Measurements from ENCODE around the gene PRR15L. TPM values are rescaled to one million over a fixed set of nuclear protein-coding genes. Genes with fewer than 3 reads are reported as not detected.

PRR15L gene
- total and polyA plus RNA-seq, 2 experiments from 2014 or later = not detected

GRCh38 chr17:47982091-47982617 is 24.5 kb upstream of the PRR15L start:
- no peak overlapping the region for H3K9ac ChIP-seq
- H3K4me1 ChIP-seq (ENCODE audit: insufficient read depth) = 0 out of 2 replicates have a peak, but pooled peaks cover under 1% of the 10 kb centered on the region
- no peak overlapping the region for H3K27ac ChIP-seq
- no peaks in the 10 kb centered on the region for H3K27me3 ChIP-seq (replicated peaks; ENCODE audit: insufficient read depth)
- in situ Hi-C loops (cut with MboI) = no loop called here
- H3K9me3 ChIP-seq (ENCODE audit: low read depth) = no peaks in the 10 kb centered on the region
- no peaks in the 10 kb centered on the region for H3K9me2 ChIP-seq (ENCODE audit: insufficient read depth)
- H3K36me3 ChIP-seq (ENCODE audit: low read depth) = peaks cover 13% of the 10 kb centered on the region; the same call in 1 of the 2 replicates
- no peak overlapping the region for H3K4me3 ChIP-seq
- H3F3A ChIP-seq (ENCODE audit: insufficient read depth) = 0 out of 2 replicates have a peak, but pooled peaks cover 3% of the 10 kb centered on the region
- no peak overlapping the region for H2AFZ ChIP-seq
- no peak overlapping the region for H3K4me2 ChIP-seq (ENCODE audit: unreplicated experiment)
- DNase-seq = no peak
- H3K79me2 ChIP-seq (ENCODE audit: insufficient read depth) = no peaks in the 10 kb centered on the region
- 73 to 76% methylated on average over 14 of the region's 14 CpGs for WGBS, 2 experiments (ENCODE audit: low coverage in 1 of 2, low lambda C conversion rate in 2 of 2, missing lambda C conversion rate in 2 of 2)
- no peaks in the 10 kb centered on the region for H4K20me1 ChIP-seq (ENCODE audit: insufficient read depth)
- TF ChIP-seq EZH2phosphoT487 (IDR thresholded peaks at IDR 0.05; ENCODE audit: insufficient read depth, low read depth) (no peak), EZH2 (IDR thresholded peaks at IDR 0.05; ENCODE audit: insufficient read depth, poor library complexity, severe bottlenecking) (no peak)

- H3K36me3 ChIP-seq (ENCODE audit: low read depth) = peaks cover 13% of the 10 kb centered on the region; the same call in 1 of the 2 replicates
- no peaks in the 10 kb centered on the region for H3K9me3 ChIP-seq (ENCODE audit: low read depth)
- H3K27ac ChIP-seq = no peak overlapping the region
- H3K4me1 ChIP-seq (ENCODE audit: insufficient read depth) = no peaks in the 10 kb centered on the region
- DNase-seq = no peak
- 97 to 100% methylated on average over 9 of the region's 9 CpGs for WGBS, 2 experiments (ENCODE audit: low coverage in 1 of 2, low lambda C conversion rate in 2 of 2, missing lambda C conversion rate in 2 of 2)
- H3K79me2 ChIP-seq (ENCODE audit: insufficient read depth) = no peaks in the 10 kb centered on the region
- no peak overlapping the region for H2AFZ ChIP-seq
- H3K4me2 ChIP-seq (ENCODE audit: unreplicated experiment) = no peak overlapping the region
- H3K4me3 ChIP-seq = no peak overlapping the region
- no peak overlapping the region for H3K9ac ChIP-seq
- no peaks in the 10 kb centered on the region for H3K9me2 ChIP-seq (ENCODE audit: insufficient read depth)
- H4K20me1 ChIP-seq (ENCODE audit: insufficient read depth) = no peaks in the 10 kb centered on the region
- H3F3A ChIP-seq (ENCODE audit: insufficient read depth) = 0 out of 2 replicates have a peak, but pooled peaks cover 3% of the 10 kb centered on the region
- in situ Hi-C loops (cut with MboI) = no loop called here
- TF ChIP-seq EZH2 (IDR thresholded peaks at IDR 0.05; ENCODE audit: insufficient read depth, poor library complexity, severe bottlenecking) (no peak), EZH2phosphoT487 (IDR thresholded peaks at IDR 0.05; ENCODE audit: insufficient read depth, low read depth) (no peak)
- H3K27me3 ChIP-seq (replicated peaks; ENCODE audit: insufficient read depth) = no peaks in the 10 kb centered on the region
Observed at GRCh38 chr17:47981462-47981861, 23.8 kb upstream of the PRR15L start.

- 0 out of 2 replicates have a peak, but pooled peaks cover 3% of the 10 kb centered on the region for H3F3A ChIP-seq (ENCODE audit: insufficient read depth)
- in situ Hi-C loops (cut with MboI) = no loop called here
- no peak for DNase-seq
- no peaks in the 10 kb centered on the region for H3K9me2 ChIP-seq (ENCODE audit: insufficient read depth)
- H3K4me3 ChIP-seq = no peak overlapping the region
- no peaks in the 10 kb centered on the region for H4K20me1 ChIP-seq (ENCODE audit: insufficient read depth)
- TF ChIP-seq EZH2phosphoT487 (IDR thresholded peaks at IDR 0.05; ENCODE audit: insufficient read depth, low read depth) = no peak
- no peak for TF ChIP-seq EZH2 (IDR thresholded peaks at IDR 0.05; ENCODE audit: insufficient read depth, poor library complexity, severe bottlenecking)
- no peaks in the 10 kb centered on the region for H3K79me2 ChIP-seq (ENCODE audit: insufficient read depth)
- no peak overlapping the region for H3K9ac ChIP-seq
- no peaks in the 10 kb centered on the region for H3K27me3 ChIP-seq (replicated peaks; ENCODE audit: insufficient read depth)
- no peaks in the 10 kb centered on the region for H3K9me3 ChIP-seq (ENCODE audit: low read depth)
- H3K4me1 ChIP-seq (ENCODE audit: insufficient read depth) = no peaks in the 10 kb centered on the region
- H3K36me3 ChIP-seq (ENCODE audit: low read depth) = peaks cover 13% of the 10 kb centered on the region; the same call in 1 of the 2 replicates
- no peak overlapping the region for H3K4me2 ChIP-seq (ENCODE audit: unreplicated experiment)
- H3K27ac ChIP-seq = no peak overlapping the region
- no peak overlapping the region for H2AFZ ChIP-seq
Observed at GRCh38 chr17:47980541-47980940, 22.9 kb upstream of the PRR15L start.

- no peak overlapping the region for H3K9ac ChIP-seq
- no peaks in the 10 kb centered on the region for H3K4me1 ChIP-seq (ENCODE audit: insufficient read depth)
- no peaks in the 10 kb centered on the region for H3K9me3 ChIP-seq (ENCODE audit: low read depth)
- H3K27ac ChIP-seq = no peak overlapping the region
- no peak overlapping the region for H3K4me3 ChIP-seq
- H3K9me2 ChIP-seq (ENCODE audit: insufficient read depth) = no peaks in the 10 kb centered on the region
- in situ Hi-C loops (cut with MboI) = loop anchor here (5.0 kb wide), 1 partner anchor 39 kb away; no protein-coding TSS in a partner anchor
- H3K4me2 ChIP-seq (ENCODE audit: unreplicated experiment) = no peak overlapping the region
- H3K27me3 ChIP-seq (replicated peaks; ENCODE audit: insufficient read depth) = no peaks in the 10 kb centered on the region
- no peaks in the 10 kb centered on the region for H3K79me2 ChIP-seq (ENCODE audit: insufficient read depth)
- TF ChIP-seq EZH2phosphoT487 (IDR thresholded peaks at IDR 0.05; ENCODE audit: insufficient read depth, low read depth) = no peak
- TF ChIP-seq EZH2 (IDR thresholded peaks at IDR 0.05; ENCODE audit: insufficient read depth, poor library complexity, severe bottlenecking) = no peak
- WGBS, 2 experiments (ENCODE audit: low coverage in 1 of 2, low lambda C conversion rate in 2 of 2, missing lambda C conversion rate in 2 of 2) = 6 to 17% methylated on average over 7 of the region's 7 CpGs
- peaks cover 22% of the 10 kb centered on the region; the same call in 1 of the 2 replicates for H3K36me3 ChIP-seq (ENCODE audit: low read depth)
- no peak overlapping the region for H2AFZ ChIP-seq
- DNase-seq = peak; percentile 78
- H3F3A ChIP-seq (ENCODE audit: insufficient read depth) = 0 out of 2 replicates have a peak, but pooled peaks cover 1% of the 10 kb centered on the region
- no peaks in the 10 kb centered on the region for H4K20me1 ChIP-seq (ENCODE audit: insufficient read depth)
Observed at GRCh38 chr17:47978324-47978723, 20.6 kb upstream of the PRR15L start.

All from GM23248 (cell line).